HL-60 (cell line): Measurements from ENCODE around the gene AGAP1.

Experiments
- POLR2AphosphoS5 ChIP-seq: IDR thresholded peaks from 2 replicates; pipeline ENCODE4 v1.6.1; 2012; ENCODE audit warnings: low read depth
- TF ChIP-seq, protein P1 (sequence below): IDR thresholded peaks from one replicate; pipeline ENCODE4 v1.5.1; 2011; ENCODE audit warnings: low read length, control low read depth, inconsistent platforms; ENCODE audit not compliant: insufficient read depth

- TF ChIP-seq POLR2AphosphoS5 = no peak
- TF ChIP-seq, protein P1, sequence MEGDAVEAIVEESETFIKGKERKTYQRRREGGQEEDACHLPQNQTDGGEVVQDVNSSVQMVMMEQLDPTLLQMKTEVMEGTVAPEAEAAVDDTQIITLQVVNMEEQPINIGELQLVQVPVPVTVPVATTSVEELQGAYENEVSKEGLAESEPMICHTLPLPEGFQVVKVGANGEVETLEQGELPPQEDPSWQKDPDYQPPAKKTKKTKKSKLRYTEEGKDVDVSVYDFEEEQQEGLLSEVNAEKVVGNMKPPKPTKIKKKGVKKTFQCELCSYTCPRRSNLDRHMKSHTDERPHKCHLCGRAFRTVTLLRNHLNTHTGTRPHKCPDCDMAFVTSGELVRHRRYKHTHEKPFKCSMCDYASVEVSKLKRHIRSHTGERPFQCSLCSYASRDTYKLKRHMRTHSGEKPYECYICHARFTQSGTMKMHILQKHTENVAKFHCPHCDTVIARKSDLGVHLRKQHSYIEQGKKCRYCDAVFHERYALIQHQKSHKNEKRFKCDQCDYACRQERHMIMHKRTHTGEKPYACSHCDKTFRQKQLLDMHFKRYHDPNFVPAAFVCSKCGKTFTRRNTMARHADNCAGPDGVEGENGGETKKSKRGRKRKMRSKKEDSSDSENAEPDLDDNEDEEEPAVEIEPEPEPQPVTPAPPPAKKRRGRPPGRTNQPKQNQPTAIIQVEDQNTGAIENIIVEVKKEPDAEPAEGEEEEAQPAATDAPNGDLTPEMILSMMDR = no peak
Observed at GRCh38 chr2:235478609-235479008, 15.2 kb upstream of the AGAP1 start.
